GM12872 (cell line): Measurements from ENCODE around the gene CNRIP1.

ENCODE experiments used
- TF ChIP-seq, protein P1 (sequence below): IDR thresholded peaks from 3 replicates; pipeline ENCODE4 v1.5.1; 2011; ENCODE audit warnings: low read depth, mild to moderate bottlenecking, low read length, moderate library complexity; ENCODE audit not compliant: insufficient read depth

CNRIP1 gene

DNA sequence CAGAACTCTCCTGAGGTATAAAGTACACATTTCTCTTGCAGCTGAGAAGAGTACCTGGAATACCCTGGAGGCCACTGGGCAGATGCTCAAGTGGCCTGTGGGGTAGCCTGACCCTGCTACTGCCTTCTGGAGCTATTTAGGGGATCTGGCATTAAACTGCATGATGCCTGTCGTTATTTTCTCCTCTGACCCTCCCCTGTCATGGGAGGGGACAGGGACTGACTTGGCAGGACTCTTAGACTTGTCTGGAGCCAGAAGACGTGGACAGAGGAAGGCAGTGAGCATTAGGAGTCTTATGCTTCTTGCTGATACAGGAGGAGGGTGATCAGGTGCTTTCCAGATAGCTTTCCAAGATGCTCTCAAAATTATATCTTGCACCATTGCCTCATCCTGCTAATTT, 24.8 kb downstream of the CNRIP1 start:
- TF ChIP-seq, protein P1, sequence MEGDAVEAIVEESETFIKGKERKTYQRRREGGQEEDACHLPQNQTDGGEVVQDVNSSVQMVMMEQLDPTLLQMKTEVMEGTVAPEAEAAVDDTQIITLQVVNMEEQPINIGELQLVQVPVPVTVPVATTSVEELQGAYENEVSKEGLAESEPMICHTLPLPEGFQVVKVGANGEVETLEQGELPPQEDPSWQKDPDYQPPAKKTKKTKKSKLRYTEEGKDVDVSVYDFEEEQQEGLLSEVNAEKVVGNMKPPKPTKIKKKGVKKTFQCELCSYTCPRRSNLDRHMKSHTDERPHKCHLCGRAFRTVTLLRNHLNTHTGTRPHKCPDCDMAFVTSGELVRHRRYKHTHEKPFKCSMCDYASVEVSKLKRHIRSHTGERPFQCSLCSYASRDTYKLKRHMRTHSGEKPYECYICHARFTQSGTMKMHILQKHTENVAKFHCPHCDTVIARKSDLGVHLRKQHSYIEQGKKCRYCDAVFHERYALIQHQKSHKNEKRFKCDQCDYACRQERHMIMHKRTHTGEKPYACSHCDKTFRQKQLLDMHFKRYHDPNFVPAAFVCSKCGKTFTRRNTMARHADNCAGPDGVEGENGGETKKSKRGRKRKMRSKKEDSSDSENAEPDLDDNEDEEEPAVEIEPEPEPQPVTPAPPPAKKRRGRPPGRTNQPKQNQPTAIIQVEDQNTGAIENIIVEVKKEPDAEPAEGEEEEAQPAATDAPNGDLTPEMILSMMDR: no peak

DNA sequence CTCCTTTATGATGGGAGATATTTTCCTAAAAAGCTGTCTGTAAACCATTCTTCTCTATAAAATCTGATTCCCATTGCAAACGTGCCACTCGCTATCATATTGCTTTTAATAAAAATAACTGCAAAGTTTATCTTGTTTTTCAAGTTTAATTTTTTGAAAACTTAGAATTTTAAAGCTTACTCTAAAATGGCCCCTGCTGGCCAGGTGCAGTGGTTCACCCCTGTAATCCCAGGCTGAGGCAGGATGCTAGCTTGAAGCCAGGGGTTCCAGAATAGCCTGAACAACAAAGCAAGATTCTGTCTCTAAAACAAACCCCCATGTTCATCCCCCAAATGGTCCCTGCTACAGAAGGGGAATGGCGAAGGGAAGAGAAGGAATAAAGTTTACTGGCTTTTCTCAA, 25.6 kb downstream of the CNRIP1 start:
- TF ChIP-seq, protein P1: 0 out of 3 replicates have a peak, but pooled peaks have one; percentile 8

DNA sequence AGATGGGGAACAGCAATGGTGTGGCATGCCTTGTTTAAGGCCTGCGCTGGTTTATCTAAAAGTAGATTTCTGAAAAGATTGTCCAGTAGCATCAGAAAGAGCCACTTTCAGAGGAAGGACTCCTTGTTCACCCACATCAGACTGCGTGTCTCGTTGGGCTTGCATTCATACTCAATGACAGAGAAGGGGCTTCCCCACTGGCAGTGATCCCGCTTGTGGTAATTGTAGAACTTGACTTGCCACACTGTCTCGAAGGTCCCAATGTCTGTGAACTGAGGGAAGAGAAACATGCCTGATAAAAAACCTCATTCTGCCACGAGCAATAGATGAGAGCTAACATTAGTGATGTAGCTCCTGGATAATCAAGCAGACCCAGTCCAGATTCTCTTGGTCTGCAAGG, 26.0 kb downstream of the CNRIP1 start:
- TF ChIP-seq, protein P1: no peak

DNA sequence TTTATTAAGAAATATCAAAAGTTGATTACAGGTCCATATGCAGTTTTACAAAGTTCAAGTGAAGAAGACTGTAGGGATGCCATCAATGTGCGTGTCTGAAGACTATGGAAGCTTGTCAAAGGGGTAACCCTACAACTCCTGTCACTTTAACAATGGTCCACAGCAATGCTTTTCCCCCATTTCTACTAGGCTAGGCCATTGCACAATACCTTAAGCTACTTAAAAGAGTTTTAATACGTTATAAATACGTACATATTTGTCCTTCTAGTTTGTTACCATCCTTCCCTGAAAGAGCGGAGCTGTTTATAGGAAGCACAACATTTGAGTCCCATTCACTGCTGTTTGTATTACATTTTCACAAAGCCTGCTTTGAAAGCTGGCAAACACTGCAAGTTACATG, 26.7 kb downstream of the CNRIP1 start:
- TF ChIP-seq, protein P1: no peak

DNA sequence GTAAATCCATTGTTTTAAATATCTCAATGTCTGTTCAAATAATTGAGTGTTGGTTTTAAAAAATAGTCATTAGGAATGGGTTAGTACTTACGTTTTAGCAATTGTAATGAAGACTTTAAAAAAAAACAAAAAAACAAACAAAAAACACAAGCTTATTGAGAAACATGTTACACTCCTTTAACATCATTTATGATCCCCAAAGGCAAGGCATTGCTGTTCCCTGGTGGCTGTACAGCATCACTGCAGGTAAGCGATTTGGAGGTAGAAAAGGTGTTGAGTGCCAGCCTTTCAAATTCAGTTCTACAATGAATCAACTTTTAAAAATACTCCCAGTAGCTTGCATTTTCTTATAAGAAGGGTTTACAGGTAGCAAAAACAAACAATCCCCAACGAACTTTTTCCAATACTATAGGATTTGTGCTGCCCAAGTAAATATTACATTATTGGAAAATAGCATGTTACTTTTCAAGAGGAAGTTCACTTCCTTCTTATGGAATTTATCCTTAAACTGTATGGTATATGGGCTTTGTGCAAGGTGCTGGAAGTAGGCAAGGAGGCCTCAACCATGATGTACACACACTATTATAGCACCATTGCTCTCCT, 27.5 kb downstream of the CNRIP1 start:
- TF ChIP-seq, protein P1: peak; percentile 85

DNA sequence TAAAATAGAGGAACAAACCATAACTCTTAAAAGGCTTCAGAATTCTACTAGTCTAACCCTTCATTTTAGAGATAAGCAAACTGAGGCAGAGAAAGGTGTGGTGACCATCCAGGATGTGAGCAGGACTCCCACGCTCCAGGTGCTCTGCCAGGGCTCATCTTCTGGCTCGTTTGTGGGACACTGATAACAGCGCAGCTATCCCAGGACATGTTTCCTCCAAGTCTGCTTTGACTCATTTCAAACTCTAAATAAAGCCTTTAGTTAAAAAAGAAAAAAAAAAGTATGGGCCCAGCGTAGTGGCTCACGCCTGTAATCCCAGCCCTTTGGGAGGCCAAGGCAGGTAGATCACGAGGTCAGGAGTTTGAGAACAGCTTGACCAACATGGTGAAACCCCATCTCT, 28.4 kb downstream of the CNRIP1 start:
- TF ChIP-seq, protein P1: no peak

DNA sequence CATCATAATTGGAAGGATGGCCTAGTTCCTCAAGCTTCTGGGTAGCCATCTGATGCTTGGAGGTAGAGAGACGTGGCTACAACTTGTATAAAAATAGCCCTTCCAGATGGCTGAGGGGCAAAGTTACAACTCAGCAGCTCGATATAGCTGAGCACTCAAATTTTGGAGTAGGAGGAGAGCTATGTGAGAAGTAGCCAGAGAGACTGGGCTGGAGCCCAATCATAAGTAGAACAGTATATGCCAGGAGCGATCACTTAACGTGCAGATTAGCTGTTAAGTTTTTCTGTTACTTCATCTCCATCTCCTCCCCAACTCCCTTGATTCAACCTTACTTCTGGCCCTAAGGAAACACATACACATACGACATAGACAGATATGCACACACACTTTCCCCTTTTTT, 28.8 kb downstream of the CNRIP1 start:
- TF ChIP-seq, protein P1: no peak
